GF-D8 (cell line): ENCODE data around the gene BABAM2.
"Not testable (repeated sequence)": the region's sequence is repeated elsewhere in the genome, so short reads cannot be mapped to it uniquely, and the experiment has no call there.

Source experiments
- DNase-seq: peaks from one replicate; lab custom pipeline; 2025; lab: John Stamatoyannopoulos, UW

BABAM2 gene

DNA sequence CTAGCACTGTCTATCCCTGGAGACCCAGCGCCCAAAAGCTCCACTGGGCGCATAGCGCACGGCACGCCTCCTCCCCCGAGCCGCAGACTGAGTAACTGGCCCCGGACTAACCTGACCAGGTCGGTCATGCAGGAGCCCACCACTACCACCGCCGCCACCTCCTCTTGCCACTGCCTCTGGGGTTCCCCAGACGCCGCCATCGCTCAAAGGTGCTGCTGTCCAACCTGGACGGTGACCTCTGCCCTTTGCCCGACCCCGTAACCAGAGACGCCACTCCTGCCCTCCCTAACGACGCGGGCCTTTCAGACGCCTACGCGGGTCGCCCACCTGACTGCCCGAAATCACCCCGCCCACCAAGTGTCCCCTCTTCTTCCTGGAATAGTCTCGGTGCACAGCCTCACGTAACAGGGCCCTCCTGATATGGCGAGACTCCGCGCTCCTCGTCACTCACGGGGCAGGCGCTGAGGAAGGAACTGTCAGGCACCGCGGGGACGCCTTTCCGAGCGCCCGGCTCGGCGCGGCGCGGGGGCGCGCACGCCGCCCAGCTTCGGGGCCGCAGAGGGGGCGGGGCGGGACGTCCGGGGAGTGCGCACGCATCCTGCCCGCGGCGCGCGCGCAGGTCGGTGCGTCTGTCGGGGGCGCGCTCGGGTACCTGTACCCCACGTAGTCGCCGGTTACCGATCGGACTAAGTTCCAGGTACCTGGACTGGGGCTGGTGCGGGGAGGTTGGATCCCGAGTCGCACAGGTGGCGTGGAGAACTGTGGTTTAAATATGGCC, at the start of gene BABAM2, which contains the start of gene RBKS:
Gene BABAM2, plus strand, starts transcription at position 584 of the 778 bp plus-strand sequence. CDS start 3,828 bp downstream, outside the sequence.
Gene RBKS, minus strand, starts transcription at position 242 of the 778 bp plus-strand sequence. Its CDS starts 42 bp downstream, at position 200.
- DNase-seq: peak; percentile 54

DNA sequence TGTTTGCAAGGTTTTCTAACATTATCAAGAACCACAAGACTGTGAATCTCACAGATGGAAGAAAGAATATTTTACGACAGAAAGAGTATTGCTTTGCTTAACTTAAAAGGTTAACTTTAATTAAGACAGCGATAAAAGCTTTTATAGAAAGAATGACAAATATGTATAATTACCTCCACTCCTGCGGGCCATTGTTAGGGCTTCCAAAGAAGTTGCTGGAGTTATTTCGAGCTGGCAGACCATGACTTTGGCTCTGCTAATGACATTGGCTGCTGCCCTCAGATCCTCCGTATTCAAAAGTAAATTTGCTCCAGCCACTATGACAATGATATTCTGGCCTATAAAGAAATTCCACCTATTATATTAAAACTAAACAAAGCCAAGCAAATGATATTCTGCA, 47.6 kb upstream of the BABAM2 start:
- no peak for DNase-seq

DNA sequence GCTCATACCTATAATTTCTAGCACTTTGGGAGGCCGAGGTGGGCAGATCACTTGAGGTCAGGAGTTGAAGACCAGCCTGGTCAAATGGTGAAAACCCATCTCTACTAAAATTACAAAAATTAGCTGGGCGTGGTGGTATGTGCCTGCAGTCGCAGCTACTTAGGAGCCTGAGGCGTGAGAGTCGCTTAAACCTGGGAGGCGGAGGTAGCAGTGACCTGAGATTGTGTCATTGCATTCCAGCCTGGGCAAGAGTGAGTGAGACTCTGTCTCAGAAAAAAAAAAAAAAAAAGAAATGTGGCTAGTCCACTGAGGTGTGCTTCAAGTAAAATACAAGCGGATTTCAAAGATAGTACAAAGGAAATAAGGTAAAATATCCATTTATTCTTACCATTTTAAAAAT, 46.5 kb upstream of the BABAM2 start:
- DNase-seq: no peak

DNA sequence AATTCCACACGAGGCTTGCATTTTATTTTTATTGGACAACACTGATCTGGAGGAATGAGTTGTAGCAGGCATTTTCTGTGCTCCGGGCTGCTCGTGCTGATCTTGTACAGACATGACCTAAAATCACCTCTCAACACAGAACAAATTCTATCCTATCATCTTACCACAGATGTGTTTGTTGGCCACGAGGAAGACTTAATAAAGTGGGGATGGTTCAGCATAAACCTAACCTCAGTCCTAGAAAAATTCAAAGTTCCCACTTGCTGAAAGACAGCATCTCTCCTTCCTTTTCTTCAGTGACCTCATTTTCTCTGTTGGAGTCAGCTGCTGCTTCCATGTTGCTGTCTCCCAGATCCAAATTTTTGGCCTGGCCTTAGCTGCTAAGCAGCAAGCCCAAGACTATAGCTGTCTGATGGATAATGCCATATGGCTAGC, 45.7 kb upstream of the BABAM2 start:
- DNase-seq: no peak

DNA sequence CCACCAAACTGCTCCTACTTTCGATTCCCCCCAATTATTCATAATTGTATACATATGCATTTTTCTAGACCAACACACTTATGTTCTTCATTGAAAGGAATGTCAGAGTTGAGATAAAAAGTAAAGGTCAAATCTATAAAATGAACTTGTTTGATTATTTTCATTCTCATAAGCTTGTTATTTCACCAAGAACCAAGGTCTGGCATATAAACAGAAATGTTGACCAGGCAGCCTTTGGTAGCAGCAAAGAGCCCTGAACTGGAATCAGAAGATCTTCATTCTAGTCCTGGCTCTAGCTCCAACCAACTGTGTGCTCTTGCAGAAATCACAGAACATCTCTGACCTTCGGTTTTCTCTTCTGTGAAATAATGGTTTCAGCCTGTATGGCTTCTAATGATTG, 43.2 kb upstream of the BABAM2 start:
- no peak for DNase-seq

DNA sequence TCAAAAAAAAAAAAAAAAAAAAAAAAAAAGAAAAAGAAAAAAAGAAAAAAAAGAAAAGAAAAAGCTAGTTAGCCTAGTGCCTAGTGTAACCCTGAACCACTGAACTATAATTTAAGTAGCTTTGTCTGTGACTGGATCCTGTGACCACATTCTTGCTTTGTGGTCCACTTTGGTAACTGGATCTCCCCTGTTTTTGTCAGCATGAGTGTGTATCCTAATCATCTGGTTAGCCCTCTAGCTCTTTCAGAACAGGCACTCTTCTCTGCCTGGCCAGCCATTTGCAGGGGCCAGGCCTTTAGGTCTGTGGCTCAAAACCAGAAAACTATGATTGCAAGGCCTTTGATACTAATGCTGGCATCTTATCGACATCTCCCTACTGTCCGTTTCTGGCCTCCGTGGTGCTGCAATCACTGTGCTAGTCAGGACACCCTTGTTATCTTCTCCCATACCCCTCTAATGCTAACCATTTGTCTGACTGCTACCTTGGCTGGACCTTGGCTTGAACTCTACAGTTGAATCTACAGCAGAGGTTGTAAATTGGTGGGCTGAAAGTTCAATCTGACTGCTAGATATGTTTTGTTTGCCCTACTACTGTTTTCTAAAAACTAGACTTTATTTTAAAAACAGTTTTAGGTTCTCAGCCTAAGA, 40.8 kb upstream of the BABAM2 start:
- no peak for DNase-seq

DNA sequence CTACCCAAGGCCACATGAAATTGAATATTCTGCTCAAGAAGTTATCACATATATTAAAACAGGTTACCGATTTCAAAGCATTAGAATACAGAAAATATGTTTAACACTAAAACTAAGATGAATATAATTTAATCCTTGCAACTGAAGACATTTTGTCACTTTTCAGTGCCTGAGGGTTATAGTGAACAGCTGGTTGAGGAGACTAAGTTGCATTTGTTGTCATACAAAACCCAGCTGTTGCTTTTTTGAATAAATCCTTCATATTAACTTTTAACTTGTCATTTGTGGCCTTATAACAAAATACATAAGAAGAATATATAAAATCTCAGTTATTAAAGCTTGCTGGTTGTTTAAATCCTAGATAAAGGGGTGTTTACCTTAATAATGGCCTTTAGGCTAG, 37.8 kb upstream of the BABAM2 start:
- no peak for DNase-seq

DNA sequence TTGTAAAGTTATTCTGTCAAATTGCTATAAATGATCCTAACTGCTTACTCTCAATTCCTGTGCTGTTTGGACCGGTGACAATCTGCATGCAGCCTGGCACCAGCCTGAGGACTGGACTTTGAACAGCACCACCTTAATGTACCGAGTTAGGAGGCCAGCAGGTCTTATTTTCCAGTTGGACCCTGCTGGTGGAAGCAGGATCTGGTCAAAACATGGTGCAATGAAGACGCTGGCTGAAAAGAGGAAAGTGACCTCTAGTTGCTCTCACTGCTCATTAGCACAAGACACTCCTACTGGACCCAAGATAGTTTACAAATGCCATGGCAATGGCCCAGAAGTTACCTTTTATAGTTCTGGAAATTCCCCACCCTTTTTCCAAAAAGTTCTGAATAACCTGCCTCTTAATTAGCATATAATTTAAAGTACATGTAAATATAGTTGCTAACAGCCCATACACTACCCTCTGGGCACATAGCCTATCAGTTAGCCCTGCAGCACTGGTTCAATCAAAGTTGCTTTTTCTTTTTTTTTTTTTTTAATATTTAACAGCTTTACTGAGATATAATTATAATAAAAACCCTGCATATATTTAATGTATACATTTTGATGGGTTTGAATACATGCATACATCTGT, 36.2 kb upstream of the BABAM2 start:
- no peak for DNase-seq

DNA sequence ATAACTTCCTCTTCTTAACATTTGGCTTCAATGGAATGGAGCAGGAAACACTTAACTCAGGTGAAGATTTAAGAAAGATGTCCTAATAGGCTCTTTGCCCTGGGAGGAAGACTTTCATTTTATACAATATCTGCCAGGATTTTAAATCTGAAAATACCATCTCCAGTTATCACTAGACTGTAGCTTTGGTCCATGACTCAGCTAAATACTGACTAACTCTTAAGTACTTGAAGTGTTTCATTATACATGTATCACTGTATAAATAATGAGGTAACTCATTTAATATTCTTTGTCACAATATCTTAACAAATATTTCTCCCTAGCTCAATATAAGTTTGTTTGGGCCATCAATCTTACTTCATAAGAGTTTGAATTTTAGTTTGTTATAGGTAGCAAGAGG, 35.1 kb upstream of the BABAM2 start:
- DNase-seq: no peak

DNA sequence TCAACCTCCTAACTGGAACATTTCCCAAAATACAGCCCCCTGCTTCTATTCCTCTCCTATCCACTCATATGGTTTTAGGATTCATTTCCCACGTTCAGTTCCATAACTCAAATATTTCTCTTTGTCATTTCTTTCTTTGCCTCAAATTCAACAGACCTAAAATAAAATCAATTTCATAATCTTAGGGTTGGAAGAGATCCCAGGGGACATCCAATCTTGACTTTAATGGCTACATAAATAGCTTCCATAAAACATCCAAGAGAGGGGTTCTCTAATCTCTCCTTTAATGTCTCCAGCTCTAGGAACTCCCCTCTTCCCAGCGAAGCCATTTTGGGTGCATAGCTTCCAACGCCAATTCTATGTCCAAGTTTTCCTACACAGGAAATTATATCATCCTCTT, 34.1 kb upstream of the BABAM2 start:
- DNase-seq: no peak

DNA sequence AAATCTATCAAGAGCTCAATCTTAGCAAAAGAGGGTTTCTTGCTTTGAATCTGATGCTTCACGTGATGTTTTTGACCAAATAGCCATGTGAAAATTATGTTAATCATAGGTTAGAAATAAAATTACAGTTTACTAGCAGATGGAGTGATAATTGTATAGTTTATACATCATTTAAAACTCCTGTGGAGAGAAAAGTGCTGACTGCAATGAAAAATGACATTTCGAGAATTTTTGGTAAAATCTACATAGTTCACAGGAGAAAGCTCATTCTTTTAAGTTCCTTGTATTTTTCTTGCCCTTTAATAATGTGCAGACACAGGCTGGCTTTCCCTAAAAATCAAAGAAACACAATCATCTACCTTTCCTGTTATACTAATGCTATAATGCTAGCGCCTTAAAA, 33.6 kb upstream of the BABAM2 start:
- DNase-seq: no peak

DNA sequence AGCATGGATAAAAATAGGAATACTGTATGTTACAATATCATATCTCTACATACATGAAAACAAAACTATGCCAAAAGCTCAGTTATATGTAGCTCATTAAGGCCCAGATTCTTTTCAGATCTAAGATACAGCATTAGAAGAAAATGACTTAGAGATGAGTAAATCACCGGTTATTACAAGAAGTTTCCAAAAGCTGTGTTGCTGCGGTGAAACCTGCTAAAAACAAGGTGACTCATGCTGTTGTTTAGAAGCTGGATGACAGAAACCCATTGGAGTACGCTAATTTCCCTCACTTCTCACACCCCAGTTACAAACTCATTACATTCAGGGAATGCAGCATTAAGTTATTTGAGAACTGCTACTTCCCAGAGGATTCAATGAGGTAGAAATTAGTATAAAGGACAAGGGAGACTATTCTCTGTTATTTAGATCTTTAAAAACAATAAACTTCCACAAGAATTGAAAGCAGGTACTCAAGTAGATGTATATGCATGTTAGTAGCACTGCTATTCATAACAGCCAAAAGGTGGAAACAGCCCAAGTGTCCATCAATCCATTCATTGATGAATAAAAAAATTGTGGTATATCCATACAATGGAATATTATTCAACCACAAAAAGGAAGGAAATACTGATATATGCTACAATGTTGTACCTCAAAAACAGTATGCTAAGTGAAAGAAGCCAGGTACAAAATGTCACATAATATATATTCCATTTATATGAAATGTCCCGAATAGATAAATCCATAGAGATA, 32.9 kb upstream of the BABAM2 start:
- DNase-seq: no peak

DNA sequence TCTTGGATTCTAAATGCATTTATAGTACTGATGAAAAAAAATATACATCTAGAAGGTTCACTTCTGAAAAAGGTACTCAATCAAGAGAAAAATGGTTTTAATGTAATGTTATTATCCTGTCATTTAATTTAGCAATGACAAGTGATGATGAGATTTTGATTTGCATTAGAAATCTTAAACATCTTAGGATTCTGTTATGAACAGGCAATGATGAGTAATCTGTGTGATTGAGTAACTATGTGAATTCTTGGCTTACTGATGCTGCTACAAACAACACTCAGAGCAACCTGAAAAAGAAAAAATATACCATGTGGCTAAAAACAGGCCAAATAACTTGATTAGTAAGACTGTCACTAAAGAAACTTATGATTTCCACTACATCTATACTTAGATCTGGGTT, 30.4 kb upstream of the BABAM2 start:
- DNase-seq: no peak

DNA sequence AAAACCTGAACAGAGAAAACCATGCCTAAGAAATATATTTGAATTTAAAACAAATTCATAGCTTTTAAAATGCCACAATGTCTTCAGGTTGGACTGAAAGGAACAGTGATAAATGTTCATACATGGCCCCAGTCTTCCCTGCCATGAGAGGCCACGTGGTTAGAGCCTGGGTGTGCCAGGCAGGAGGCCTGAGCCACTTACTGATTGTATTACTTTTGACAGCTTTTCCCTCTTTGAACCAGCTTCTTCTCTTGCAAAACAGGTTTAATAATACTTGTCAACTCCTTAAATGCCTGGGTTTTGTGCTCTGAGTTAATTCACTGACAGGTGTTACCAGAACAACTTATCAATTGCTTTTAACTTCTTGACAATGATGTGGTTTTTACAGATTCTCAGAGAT, 27.4 kb upstream of the BABAM2 start:
- DNase-seq: no peak

DNA sequence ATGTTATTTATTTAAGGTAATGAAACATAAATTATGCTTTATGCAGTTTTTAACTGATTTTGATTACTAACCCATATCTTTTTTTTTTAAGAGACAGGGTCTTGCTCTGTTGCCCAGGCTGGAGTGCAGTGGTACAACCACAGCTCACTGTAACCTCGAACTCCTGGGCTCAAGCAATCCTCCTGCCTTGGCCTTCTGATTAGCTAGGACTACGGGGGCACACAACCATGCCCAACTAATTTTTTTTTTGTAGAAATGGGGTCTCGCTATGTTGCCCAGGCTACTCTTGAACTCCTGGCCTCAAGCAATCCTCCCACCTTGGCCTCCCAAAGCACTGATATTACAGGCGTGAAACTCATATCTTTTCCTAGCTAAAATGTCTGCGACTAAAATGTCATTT, 26.6 kb upstream of the BABAM2 start:
- DNase-seq: not testable (repeated sequence)

DNA sequence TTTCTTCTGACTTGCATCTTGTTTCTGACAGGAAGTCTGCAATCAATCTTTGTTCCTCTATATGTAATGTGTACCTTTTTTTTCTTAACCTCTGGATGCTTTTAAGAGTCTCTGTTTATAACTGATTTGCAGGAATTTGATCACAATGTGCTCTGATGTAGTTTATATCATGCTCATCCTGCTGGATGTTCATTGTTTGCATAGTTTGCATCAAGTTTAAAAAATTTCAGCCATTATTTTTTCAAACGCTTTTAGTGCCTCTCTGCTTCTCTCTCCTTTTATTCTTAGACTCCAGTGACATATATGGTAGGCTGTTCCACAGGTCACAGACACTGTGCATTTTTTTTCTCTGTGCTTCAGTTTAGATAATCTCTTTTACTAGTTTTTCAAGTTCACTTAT, 24.3 kb upstream of the BABAM2 start:
- no peak for DNase-seq

DNA sequence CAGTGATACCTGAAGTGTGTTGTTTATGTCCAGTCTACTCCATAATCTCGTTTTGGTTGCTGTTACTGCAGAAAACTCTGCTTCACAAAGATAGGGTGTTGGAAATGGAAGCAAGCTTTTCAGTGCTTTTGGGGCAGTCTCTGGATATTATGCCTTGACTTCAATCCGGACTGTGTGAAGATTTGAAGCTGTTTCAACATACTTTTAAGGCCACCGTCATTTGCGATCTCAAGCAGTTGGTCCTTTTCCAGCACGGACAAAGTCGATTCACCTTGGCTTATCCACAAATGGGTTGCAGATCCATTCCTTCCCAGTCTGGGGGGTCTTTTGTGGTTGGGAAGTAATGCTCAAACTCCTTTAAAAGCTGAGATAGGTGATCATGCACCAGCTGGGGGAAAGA, 20.8 kb upstream of the BABAM2 start:
- DNase-seq: no peak

DNA sequence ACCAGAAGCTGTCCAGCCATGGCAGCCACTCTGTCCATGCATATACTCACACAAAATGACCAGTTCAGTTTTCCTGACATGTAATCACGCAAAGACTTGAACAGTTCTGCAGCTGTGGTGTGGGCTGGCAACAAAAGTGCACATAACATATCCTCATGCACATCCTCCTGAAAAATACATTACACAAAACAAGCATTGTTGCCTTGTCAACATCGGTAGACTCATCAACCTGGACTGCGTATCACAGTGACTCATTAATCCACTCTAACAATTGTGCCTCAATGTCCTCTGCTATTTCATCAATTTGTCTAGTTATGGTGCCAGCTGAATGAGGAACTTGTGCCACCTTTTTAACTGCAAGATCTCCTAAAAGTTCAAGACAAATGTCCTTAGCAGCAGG, 19.8 kb upstream of the BABAM2 start:
- DNase-seq: no peak

DNA sequence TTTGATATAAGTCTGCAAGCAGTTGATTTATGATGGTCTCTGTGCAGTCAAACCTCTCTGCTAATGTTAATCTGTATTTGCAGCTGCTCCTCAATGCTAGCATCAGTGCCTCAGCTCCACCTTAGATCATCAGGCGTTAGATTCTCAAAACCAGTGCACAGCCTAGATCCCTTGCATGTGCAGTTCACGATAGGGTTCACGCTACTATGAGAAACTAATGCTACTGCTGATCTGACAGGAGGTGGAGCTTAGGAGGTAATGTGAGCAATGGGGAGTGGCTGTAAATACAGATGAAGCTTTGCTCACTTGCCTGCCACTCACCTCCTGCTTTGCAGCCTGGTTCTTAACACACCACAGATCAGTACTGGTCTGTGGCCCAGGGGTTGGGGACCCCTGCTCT, 18.7 kb upstream of the BABAM2 start:
- no peak for DNase-seq

DNA sequence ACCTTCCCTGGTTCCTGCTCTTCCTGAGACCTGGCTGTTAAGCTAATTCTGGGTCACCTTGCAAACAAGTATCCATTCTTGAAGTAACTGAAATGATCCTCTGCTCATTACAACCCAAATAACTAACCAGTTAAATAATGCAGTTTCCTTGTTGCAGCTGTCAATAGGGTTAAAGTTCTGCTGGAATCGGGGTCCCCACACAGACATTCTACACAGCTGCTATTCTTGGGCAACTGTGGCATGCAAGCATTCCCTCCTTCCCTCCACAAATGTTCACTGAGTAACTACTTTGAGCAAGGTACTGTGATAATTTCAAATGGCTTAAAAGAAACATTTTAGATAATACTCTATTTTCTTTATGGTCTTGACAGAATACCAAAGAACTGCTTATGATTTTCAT, 17.4 kb upstream of the BABAM2 start:
- DNase-seq: no peak

DNA sequence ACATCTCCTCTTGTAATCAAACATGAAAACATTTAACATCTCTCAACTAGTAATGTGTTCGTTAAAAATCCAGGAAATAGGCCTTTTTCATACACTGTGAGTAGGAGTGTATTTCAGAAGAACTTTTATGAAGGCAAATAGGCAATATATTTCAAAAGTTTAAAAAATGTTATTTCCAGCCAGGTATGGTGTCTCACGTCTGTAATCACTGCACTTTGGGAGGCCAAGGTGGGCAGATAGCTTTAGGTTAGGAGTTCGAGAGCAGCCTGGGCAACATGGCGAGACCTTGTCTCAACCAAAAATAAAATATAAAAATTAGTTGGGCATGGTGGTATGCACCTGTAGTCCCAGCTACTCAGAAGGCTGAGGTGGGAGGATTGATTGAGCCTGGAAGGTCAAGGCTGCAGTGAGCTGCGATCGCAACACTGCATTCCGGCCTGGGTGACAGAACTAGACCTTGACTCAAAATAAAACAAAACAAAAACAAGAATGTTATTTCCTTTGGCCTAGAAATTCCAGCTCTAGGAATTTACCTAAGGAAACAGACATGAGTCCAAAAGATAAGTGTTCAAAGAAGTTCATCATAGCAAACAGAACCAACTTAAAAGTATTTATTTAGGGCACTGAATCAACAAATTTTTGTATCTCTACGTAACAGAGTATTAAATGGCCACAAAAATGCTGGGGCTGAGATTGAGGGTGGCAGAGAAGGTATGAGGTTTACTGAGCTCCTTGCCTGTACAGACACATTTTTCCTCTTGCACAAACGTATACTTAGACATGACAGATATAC, 15.2 kb upstream of the BABAM2 start:
- no peak for DNase-seq

DNA sequence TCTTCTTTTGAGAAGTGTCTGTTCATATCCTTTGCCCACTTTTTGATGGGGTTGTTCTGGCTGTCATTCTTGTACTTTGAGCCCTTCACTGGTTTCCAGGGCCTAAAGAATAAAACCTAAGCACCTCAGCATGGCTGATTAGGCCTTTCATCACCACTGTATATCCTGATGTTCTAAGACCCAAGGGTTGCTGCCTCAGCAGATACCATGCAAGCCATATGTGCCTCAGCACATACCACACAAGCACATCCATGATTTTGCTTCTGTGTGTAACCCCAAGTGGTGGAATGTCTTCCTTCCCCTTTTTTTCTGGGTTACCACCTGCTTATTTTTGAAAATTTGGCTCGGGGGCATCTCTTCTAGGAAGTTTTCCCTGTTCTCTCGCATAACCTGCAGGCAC, 11.7 kb upstream of the BABAM2 start:
- DNase-seq: no peak
